Mesothelial cell of epicardium (in vitro differentiated cells): ENCODE measurements around the gene CDKL1. TPM values are rescaled to one million over a fixed set of nuclear protein-coding genes. Genes with fewer than 3 reads are reported as not detected.

Experiments
- DNase-seq, 2 experiments: peaks; one replicate each; pipeline ENCODE4 v3.0.0; 2021; ENCODE audit warnings: low spot score in 2 of 2; ENCODE audit not compliant: unreplicated experiment in 2 of 2
- H3K27ac Mint-ChIP-seq: 2 replicates; pipeline ENCODE4 v1.8.0; 2021; ENCODE audit warnings: mixed read lengths
- H3K27me3 Mint-ChIP-seq: 2 replicates; pipeline ENCODE4 v1.8.0; 2021; ENCODE audit warnings: low read depth, mixed read lengths
- H3K36me3 Mint-ChIP-seq: 2 replicates; pipeline ENCODE4 v1.8.0; 2021; ENCODE audit warnings: mixed read lengths
- H3K4me1 Mint-ChIP-seq: 2 replicates; pipeline ENCODE4 v1.8.0; 2021; ENCODE audit warnings: mixed read lengths
- H3K4me3 Mint-ChIP-seq: 2 replicates; pipeline ENCODE4 v1.8.0; 2021; ENCODE audit warnings: mild to moderate bottlenecking, moderate library complexity, mixed read lengths
- H3K9me3 Mint-ChIP-seq: 2 replicates; pipeline ENCODE4 v1.8.0; 2021; ENCODE audit warnings: mixed read lengths
- total RNA-seq: library from RNA; stranded (reverse); gene quantifications from 3 replicates; pipeline ENCODE4 v1.2.1, GENCODE V29; 2021
- TF ChIP-seq, protein P1 (sequence below): fragments of 200-600 bp; sonication (generic); IDR thresholded peaks from one replicate; pipeline ENCODE4 v1.5.0; 2021; ENCODE audit warnings: antibody characterized with exemption; ENCODE audit not compliant: unreplicated experiment

CDKL1 gene
- total RNA-seq, 1 donor from 2014 or later, result 1.8 TPM

- Mint-ChIP-seq H3K4me1 (peaks cover 8% of the 10 kb centered on the region), H3K9me3 (no peaks in the 10 kb centered on the region), H3K27me3 (no peaks in the 10 kb centered on the region), H3K27ac (no peak overlapping the region), H3K4me3 (no peak overlapping the region), H3K36me3 (peaks cover 34% of the 10 kb centered on the region)
- DNase-seq, result no peak
- TF ChIP-seq, protein P1, sequence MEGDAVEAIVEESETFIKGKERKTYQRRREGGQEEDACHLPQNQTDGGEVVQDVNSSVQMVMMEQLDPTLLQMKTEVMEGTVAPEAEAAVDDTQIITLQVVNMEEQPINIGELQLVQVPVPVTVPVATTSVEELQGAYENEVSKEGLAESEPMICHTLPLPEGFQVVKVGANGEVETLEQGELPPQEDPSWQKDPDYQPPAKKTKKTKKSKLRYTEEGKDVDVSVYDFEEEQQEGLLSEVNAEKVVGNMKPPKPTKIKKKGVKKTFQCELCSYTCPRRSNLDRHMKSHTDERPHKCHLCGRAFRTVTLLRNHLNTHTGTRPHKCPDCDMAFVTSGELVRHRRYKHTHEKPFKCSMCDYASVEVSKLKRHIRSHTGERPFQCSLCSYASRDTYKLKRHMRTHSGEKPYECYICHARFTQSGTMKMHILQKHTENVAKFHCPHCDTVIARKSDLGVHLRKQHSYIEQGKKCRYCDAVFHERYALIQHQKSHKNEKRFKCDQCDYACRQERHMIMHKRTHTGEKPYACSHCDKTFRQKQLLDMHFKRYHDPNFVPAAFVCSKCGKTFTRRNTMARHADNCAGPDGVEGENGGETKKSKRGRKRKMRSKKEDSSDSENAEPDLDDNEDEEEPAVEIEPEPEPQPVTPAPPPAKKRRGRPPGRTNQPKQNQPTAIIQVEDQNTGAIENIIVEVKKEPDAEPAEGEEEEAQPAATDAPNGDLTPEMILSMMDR, result no peak
These were observed 26.8 kb upstream of the CDKL1 start for GRCh38 chr14:50423529-50423928.

DNA sequence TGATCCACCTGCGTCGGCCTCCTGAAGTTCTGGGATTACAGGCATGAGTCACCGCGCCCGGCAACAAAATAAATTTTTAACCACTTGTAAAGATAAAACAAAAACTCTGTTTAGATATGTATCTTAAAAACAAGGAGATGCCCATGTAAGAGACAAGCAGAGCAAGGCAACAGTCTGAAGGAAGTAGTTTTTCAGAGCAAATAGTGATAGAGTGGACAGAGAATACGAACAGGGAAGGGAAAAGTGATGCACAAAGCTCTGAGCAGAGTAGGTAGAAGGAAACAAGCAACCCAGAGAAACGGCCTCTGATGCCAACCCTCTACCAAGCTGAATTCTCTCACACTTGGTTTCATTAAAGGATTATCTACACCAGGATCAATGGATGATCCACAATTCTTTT, 24.8 kb upstream of the CDKL1 start:
- Mint-ChIP-seq H3K9me3 (peaks cover 12% of the 10 kb centered on the region), H3K27me3 (no peaks in the 10 kb centered on the region), H3K36me3 (peaks cover 48% of the 10 kb centered on the region), H3K4me1 (peaks cover 3% of the 10 kb centered on the region), H3K4me3 (no peak overlapping the region), H3K27ac (no peak overlapping the region)
- no peak for DNase-seq
- TF ChIP-seq, protein P1, result no peak

DNA sequence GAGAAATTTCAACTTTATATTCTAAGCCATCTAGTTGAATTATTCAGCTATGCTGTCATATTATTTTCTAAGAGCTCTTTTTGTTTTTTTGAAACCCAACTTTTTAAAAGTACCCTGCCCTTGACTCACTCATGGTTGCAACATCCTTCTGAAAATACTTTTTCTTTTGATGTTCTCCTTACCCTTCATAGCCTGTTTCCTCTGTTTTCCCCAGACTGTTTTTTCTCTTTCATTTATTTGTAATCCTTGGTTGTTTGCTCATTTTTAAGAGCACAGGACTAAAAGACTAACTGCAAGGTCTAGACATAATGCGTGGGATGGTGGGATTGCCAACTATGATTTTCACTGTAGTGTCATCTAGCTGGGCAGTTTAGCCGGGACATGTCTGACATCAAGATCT, 21.2 kb upstream of the CDKL1 start:
- Mint-ChIP-seq H3K27ac (no peak overlapping the region), H3K4me1 (no peaks in the 10 kb centered on the region), H3K4me3 (no peak overlapping the region), H3K36me3 (peaks cover 68% of the 10 kb centered on the region), H3K27me3 (no peaks in the 10 kb centered on the region), H3K9me3 (peaks cover 33% of the 10 kb centered on the region)
- TF ChIP-seq, protein P1, result no peak
- DNase-seq, result no peak

DNA sequence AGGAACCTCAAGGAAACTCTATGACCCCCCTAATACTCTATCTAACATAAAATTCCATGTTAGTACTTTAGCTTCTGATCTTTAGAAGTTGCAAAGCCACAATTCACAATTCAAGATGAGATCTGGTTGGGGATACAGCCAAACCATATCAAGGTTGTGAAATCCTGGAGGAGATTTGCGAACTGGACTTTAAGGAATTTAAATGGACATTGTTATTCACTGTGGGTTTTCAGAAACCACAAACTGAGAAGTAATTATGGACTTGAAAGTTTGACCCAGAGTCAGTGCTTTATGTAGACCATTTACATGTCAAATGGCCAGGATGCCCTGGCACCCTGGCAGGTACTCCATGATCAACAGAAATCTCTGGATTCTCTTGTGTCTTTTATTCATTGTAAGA, 14.2 kb upstream of the CDKL1 start:
- Mint-ChIP-seq H3K36me3 (peaks cover 48% of the 10 kb centered on the region), H3K27me3 (no peaks in the 10 kb centered on the region), H3K4me3 (no peak overlapping the region), H3K4me1 (no peaks in the 10 kb centered on the region), H3K9me3 (peaks cover 64% of the 10 kb centered on the region), H3K27ac (no peak overlapping the region)
- TF ChIP-seq, protein P1, result no peak
- DNase-seq, result no peak

GRCh38 chr14:50410071-50410470, 13.4 kb upstream of the CDKL1 start:
- no peaks in the 10 kb centered on the region for H3K27me3 Mint-ChIP-seq
- peaks cover 47% of the 10 kb centered on the region for H3K36me3 Mint-ChIP-seq
- H3K4me1 Mint-ChIP-seq, result no peaks in the 10 kb centered on the region
- H3K4me3 Mint-ChIP-seq, result no peak overlapping the region
- H3K27ac Mint-ChIP-seq, result no peak overlapping the region
- no peak for DNase-seq
- TF ChIP-seq, protein P1, result no peak
- H3K9me3 Mint-ChIP-seq, result peaks cover 70% of the 10 kb centered on the region

GRCh38 chr14:50407111-50407812, 10.6 kb upstream of the CDKL1 start:
- no peak overlapping the region for H3K4me3 Mint-ChIP-seq
- no peak for DNase-seq
- H3K4me1 Mint-ChIP-seq, result no peaks in the 10 kb centered on the region
- H3K9me3 Mint-ChIP-seq, result peaks cover 52% of the 10 kb centered on the region
- no peaks in the 10 kb centered on the region for H3K27me3 Mint-ChIP-seq
- H3K27ac Mint-ChIP-seq, result no peak overlapping the region
- TF ChIP-seq, protein P1, result no peak
- H3K36me3 Mint-ChIP-seq, result peaks cover 29% of the 10 kb centered on the region
